Smooth muscle cell (in vitro differentiated cells): Measurements from ENCODE around the gene MS4A6A. TPM values are rescaled to one million over a fixed set of nuclear protein-coding genes. Genes with fewer than 3 reads are reported as not detected.
"Not testable (repeated sequence)": the region's sequence is repeated elsewhere in the genome, so short reads cannot be mapped to it uniquely, and the experiment has no call there.

Experiments
- DNase-seq: peaks from one replicate; lab custom pipeline; 2025; ENCODE audit not compliant: unreplicated experiment; lab: John Stamatoyannopoulos, UW
- H2AFZ ChIP-seq: fragments of 200-600 bp; sonication (generic); 2 replicates; pipeline ENCODE4 v1.6.0; 2016; ENCODE audit warnings: antibody characterized with exemption, low read depth, mild to moderate bottlenecking
- H3F3A ChIP-seq: fragments of 200-600 bp; sonication (generic); 2 replicates; pipeline ENCODE4 v1.6.0; 2017; ENCODE audit warnings: antibody characterized with exemption, low read depth
- H3K27ac ChIP-seq: fragments of 200-600 bp; sonication (generic); 2 replicates; pipeline ENCODE4 v1.5.1; 2016; ENCODE audit warnings: low read depth, mild to moderate bottlenecking
- H3K27me3 ChIP-seq: fragments of 200-600 bp; sonication (generic); 2 replicates; pipeline ENCODE4 v1.6.1; 2016; ENCODE audit warnings: low read depth, mild to moderate bottlenecking
- H3K36me3 ChIP-seq: fragments of 200-600 bp; sonication (generic); 2 replicates; pipeline ENCODE4 v1.5.1; 2016; ENCODE audit warnings: low read depth
- H3K4me1 ChIP-seq: fragments of 200-600 bp; sonication (generic); 2 replicates; pipeline ENCODE4 v1.5.1; 2016; ENCODE audit warnings: low read depth
- H3K4me2 ChIP-seq: fragments of 200-600 bp; sonication (generic); 2 replicates; pipeline ENCODE4 v1.6.0; 2016; ENCODE audit warnings: mild to moderate bottlenecking
- H3K4me3 ChIP-seq: fragments of 200-600 bp; sonication (generic); 2 replicates; pipeline ENCODE4 v1.5.1; 2016; ENCODE audit warnings: mild to moderate bottlenecking
- H3K79me2 ChIP-seq: fragments of 200-600 bp; sonication (generic); 2 replicates; pipeline ENCODE4 v1.6.0; 2016; ENCODE audit warnings: low read depth, mild to moderate bottlenecking
- H3K9ac ChIP-seq: fragments of 200-600 bp; sonication (generic); 2 replicates; pipeline ENCODE4 v1.6.0; 2016; ENCODE audit warnings: low read depth
- H3K9me3 ChIP-seq: fragments of 200-600 bp; sonication (generic); replicated peaks from 2 replicates; pipeline ENCODE4 v1.5.1; 2016; ENCODE audit warnings: low read depth
- H4K20me1 ChIP-seq: fragments of 200-600 bp; sonication (generic); 2 replicates; pipeline ENCODE4 v1.6.0; 2016; ENCODE audit warnings: low read depth
- CTCF ChIP-seq: fragments of 200-600 bp; sonication (generic); IDR thresholded peaks from 2 replicates; pipeline ENCODE4 v1.5.1; 2017; ENCODE audit warnings: borderline replicate concordance, mild to moderate bottlenecking, antibody characterized with exemption; ENCODE audit not compliant: insufficient read depth, poor library complexity, severe bottlenecking
- WGBS: methylation state at CpG from one replicate; pipeline ENCODE4 v1.1.7; 2016; ENCODE audit warnings: low lambda C conversion rate; 5-methylcytosine and 5-hydroxymethylcytosine counted together
- polyA plus RNA-seq: library from polyadenylated mRNA; unstranded; fragments of >200 nt; fragmentation: Nextera tagmentation; extraction: Ambion mirVana; gene quantifications from 2 replicates; pipeline ENCODE4 v1.2.1, GENCODE V29; 2016
- total RNA-seq: library from RNA; depleted of rRNA; stranded (reverse); fragments of >200 nt; gene quantifications from 2 replicates; pipeline ENCODE4 v1.2.3, GENCODE V29; 2014

MS4A6A gene
- total and polyA plus RNA-seq, 2 experiments from 2014 or later = not detected

GRCh38 chr11:60204922-60205321 lies 22.0 kb upstream of the MS4A6A start:
- no peak overlapping the region for H3K4me3 ChIP-seq
- H3K79me2 ChIP-seq = no peaks in the 10 kb centered on the region
- H4K20me1 ChIP-seq = no peaks in the 10 kb centered on the region
- no peak overlapping the region for H3K27ac ChIP-seq
- no peak overlapping the region for H2AFZ ChIP-seq
- no peak overlapping the region for H3K4me2 ChIP-seq
- no peaks in the 10 kb centered on the region for H3K9me3 ChIP-seq
- DNase-seq = no peak
- no peak overlapping the region for H3K9ac ChIP-seq
- no peaks in the 10 kb centered on the region for H3F3A ChIP-seq
- no peak for TF ChIP-seq CTCF
- no peaks in the 10 kb centered on the region for H3K27me3 ChIP-seq
- 76% methylated on average over 4 of the region's 4 CpGs for WGBS
- peaks cover 4% of the 10 kb centered on the region for H3K4me1 ChIP-seq
- no peaks in the 10 kb centered on the region for H3K36me3 ChIP-seq

GRCh38 chr11:60201334-60201733 lies 18.5 kb upstream of the MS4A6A start:
- WGBS = 96% methylated on average over 16 of the region's 26 CpGs
- not testable (repeated sequence) for H3K79me2 ChIP-seq, H3K27ac ChIP-seq, H3K36me3 ChIP-seq, H4K20me1 ChIP-seq, H3K4me1 ChIP-seq, H2AFZ ChIP-seq, H3K4me2 ChIP-seq, H3K9ac ChIP-seq, H3F3A ChIP-seq, H3K4me3 ChIP-seq, H3K9me3 ChIP-seq, DNase-seq, H3K27me3 ChIP-seq

GRCh38 chr11:60197442-60197841 lies 14.6 kb upstream of the MS4A6A start:
- no peak overlapping the region for H3K4me3 ChIP-seq
- TF ChIP-seq CTCF = no peak
- no peak overlapping the region for H3K4me2 ChIP-seq
- H3K9ac ChIP-seq = no peak overlapping the region
- no peaks in the 10 kb centered on the region for H3K4me1 ChIP-seq
- DNase-seq = no peak
- no peaks in the 10 kb centered on the region for H3K9me3 ChIP-seq
- H3F3A ChIP-seq = no peaks in the 10 kb centered on the region
- no peaks in the 10 kb centered on the region for H3K27me3 ChIP-seq
- H3K36me3 ChIP-seq = no peaks in the 10 kb centered on the region
- WGBS = 86% methylated on average over 1 of the region's 1 CpG
- H3K79me2 ChIP-seq = no peaks in the 10 kb centered on the region
- H2AFZ ChIP-seq = no peak overlapping the region
- no peaks in the 10 kb centered on the region for H4K20me1 ChIP-seq
- no peak overlapping the region for H3K27ac ChIP-seq

GRCh38 chr11:60195923-60196368 lies 13.1 kb upstream of the MS4A6A start:
- no peak overlapping the region for H3K9ac ChIP-seq
- DNase-seq = no peak
- no peaks in the 10 kb centered on the region for H3K27me3 ChIP-seq
- no peaks in the 10 kb centered on the region for H3K4me1 ChIP-seq
- no peaks in the 10 kb centered on the region for H3K36me3 ChIP-seq
- H3K27ac ChIP-seq = no peak overlapping the region
- no peaks in the 10 kb centered on the region for H3K9me3 ChIP-seq
- no peak overlapping the region for H3K4me2 ChIP-seq
- H3K4me3 ChIP-seq = no peak overlapping the region
- H3K79me2 ChIP-seq = no peaks in the 10 kb centered on the region
- TF ChIP-seq CTCF = no peak
- H2AFZ ChIP-seq = no peak overlapping the region
- no peaks in the 10 kb centered on the region for H3F3A ChIP-seq
- no peaks in the 10 kb centered on the region for H4K20me1 ChIP-seq
- 65% methylated on average over 4 of the region's 4 CpGs for WGBS
